GM12878 (cell line): Measurements from ENCODE around the gene DGKK. TPM values are rescaled to one million over a fixed set of nuclear protein-coding genes. Genes with fewer than 3 reads are reported as not detected.
"Not testable (repeated sequence)": the region's sequence is repeated elsewhere in the genome, so short reads cannot be mapped to it uniquely, and the experiment has no call there.

Experiments used
- ATAC-seq: fragments of 200-7000 bp; cut with Tn5 transposase; 3 replicates; pipeline ENCODE4 v1.9.1; 2020; ENCODE audit warnings: mild to moderate bottlenecking, moderate library complexity
- BruUV-seq: library from RNA; stranded (reverse); fragments of 400-500 nt; replicated peaks from 2 replicates; lab custom pipeline; 2021; lab: Mats Ljungman, UMichigan
- CTCF ChIA-PET: fragments of 300-600 bp; sonication (Branson Sonifier 250); formaldehyde crosslinking; extraction: SDS; loops from one replicate; lab custom pipeline; 2021; ENCODE audit warnings: inconsistent platforms; lab: Yijun Ruan, JAX
- POLR2A ChIA-PET: fragments of 350-600 bp; formaldehyde crosslinking; extraction: SDS; loops from one replicate; lab custom pipeline; 2021; ENCODE audit warnings: inconsistent platforms; lab: Charles Lee
- RAD21 ChIA-PET: fragments of 300-600 bp; sonication (Branson Sonifier 250); formaldehyde crosslinking; loops from one replicate; lab custom pipeline; 2023; ENCODE audit warnings: antibody characterized with exemption; ENCODE audit not compliant: unreplicated experiment; lab: Charles Lee
- SMC1A ChIA-PET: fragments of 300-600 bp; sonication (Branson Sonifier 250); formaldehyde crosslinking; loops from one replicate; lab custom pipeline; 2023; ENCODE audit not compliant: unreplicated experiment, uncharacterized antibody; lab: Charles Lee
- DNase-seq: peaks from one replicate; pipeline ENCODE4 v3.0.0-alpha.2; 2011; ENCODE audit warnings: low read depth, low spot score
- FAIRE-seq: peaks from 3 replicates; lab custom pipeline; 2011; peaks lifted over from hg19 to GRCh38; lab: Jason Lieb, UNC
- H2AFZ ChIP-seq: 2 replicates; pipeline ENCODE4 v1.6.0; 2011; ENCODE audit warnings: low read depth, low read length, control low read depth; ENCODE audit not compliant: control insufficient read depth
- H3K27ac ChIP-seq: 2 replicates; pipeline ENCODE4 v1.5.1; 2011; ENCODE audit warnings: control low read depth; ENCODE audit not compliant: control insufficient read depth, insufficient read depth
- H3K27me3 ChIP-seq, 2 experiments: replicated peaks in 1 of 2; 2 replicates each; pipeline versions ENCODE4 v1.6.0 to v1.6.1; 2011; ENCODE audit warnings: low read length in 1 of 2; ENCODE audit not compliant: control insufficient read depth in 2 of 2, insufficient read depth in 2 of 2
- H3K36me3 ChIP-seq, 2 experiments: 2 replicates each; pipeline ENCODE4 v1.5.1; 2011; ENCODE audit warnings: low read length in 1 of 2; ENCODE audit not compliant: control insufficient read depth in 2 of 2, insufficient read depth in 2 of 2
- H3K4me1 ChIP-seq: 2 replicates; pipeline ENCODE4 v1.6.1; 2011; ENCODE audit warnings: mild to moderate bottlenecking, low read length, moderate library complexity, mixed read lengths; ENCODE audit not compliant: control insufficient read depth, insufficient read depth
- H3K4me2 ChIP-seq: 2 replicates; pipeline ENCODE4 v1.6.0; 2011; ENCODE audit warnings: control low read depth; ENCODE audit not compliant: control insufficient read depth, insufficient read depth
- H3K4me3 ChIP-seq: fragments of 200-600 bp; sonication (generic); 2 replicates; pipeline ENCODE4 v1.5.1; 2016
- H3K79me2 ChIP-seq: 2 replicates; pipeline ENCODE4 v1.6.0; 2011; ENCODE audit warnings: low read length; ENCODE audit not compliant: control insufficient read depth, insufficient read depth
- H3K9ac ChIP-seq: 2 replicates; pipeline ENCODE4 v1.8.0; 2011; ENCODE audit warnings: low read length, control low read depth, mixed read lengths; ENCODE audit not compliant: control insufficient read depth, insufficient read depth
- H3K9me3 ChIP-seq: replicated peaks from 3 replicates; pipeline ENCODE4 v1.5.1; 2011; ENCODE audit warnings: mild to moderate bottlenecking, low read length; ENCODE audit not compliant: control insufficient read depth, insufficient read depth
- H4K20me1 ChIP-seq: 2 replicates; pipeline ENCODE4 v1.6.0; 2011; ENCODE audit not compliant: control insufficient read depth, insufficient read depth
- MLLT1 ChIP-seq: fragments of 450-650 bp; IDR thresholded peaks from 2 replicates; pipeline ENCODE4 v1.6.1; 2016; ENCODE audit warnings: mild to moderate bottlenecking
- RAD21 ChIP-seq: IDR thresholded peaks from 2 replicates; pipeline ENCODE4 v1.6.1; 2011; ENCODE audit warnings: mild to moderate bottlenecking, low read depth, low read length, moderate library complexity; ENCODE audit not compliant: insufficient read depth
- ZBTB11 ChIP-seq: fragments of 450-650 bp; formaldehyde crosslinking; IDR thresholded peaks from 2 replicates; pipeline ENCODE4 v1.5.0; 2022; ENCODE audit warnings: mild to moderate bottlenecking, missing genetic modification characterization
- ZNF274 ChIP-seq: IDR thresholded peaks from one replicate; pipeline ENCODE4 v1.8.0; 2011; ENCODE audit not compliant: insufficient read length, insufficient read depth
- WGBS: methylation state at CpG from one replicate; pipeline ENCODE4 v1.1.6; 2016; ENCODE audit warnings: low lambda C conversion rate; ENCODE audit not compliant: insufficient replicate concordance, insufficient coverage; ENCODE audit errors: missing lambda C conversion rate; 5-methylcytosine and 5-hydroxymethylcytosine counted together
- in situ Hi-C: fragments of 300-500 bp; cut with MboI; formaldehyde crosslinking; loops from 9 replicates; pipeline ENCODE4 v1.14.3; 2018; ENCODE audit warnings: mixed read lengths
- intact Hi-C: fragments of 100-400 bp; cut with micrococcal nuclease; formaldehyde crosslinking; loops from one replicate; pipeline ENCODE4 v1.14.2; 2022; ENCODE audit not compliant: unreplicated experiment
- polyA plus RNA-seq, 11 experiments: library from polyadenylated mRNA; depleted of rRNA in 4 of 11; unstranded in 6 of 11; stranded (reverse) in 5 of 11; fragments of >200 nt; fragmentation: Nextera tagmentation in 4 of 11; fragmentation: Illumina TruSeq in 1 of 11; extraction: Ambion mirVana in 4 of 11; extraction: Trizol in 1 of 11; gene quantifications; 1 replicate in 1 of 11; 2 replicates in 10 of 11; pipeline versions ENCODE4 v1.2.1 to v1.2.3, GENCODE V29; 2011 to 2016; ENCODE audit warnings: inconsistent platforms in 2 of 11, missing spikeins in 2 of 11, low read depth in 1 of 11
- total RNA-seq, 4 experiments: library from RNA; depleted of rRNA in 3 of 4; stranded (reverse); fragments of >200 nt in 3 of 4; fragmentation: Illumina TruSeq in 1 of 4; extraction: Trizol in 1 of 4; gene quantifications; 2 replicates each; pipeline versions ENCODE4 v1.2.1 to v1.2.3, GENCODE V29; 2013 to 2021

DGKK gene
- total and polyA plus RNA-seq, 10 of the 15 experiments (the other 5 are each of a cell fraction or from before 2014, with no cell fraction given), result under 0.01 to 0.03 TPM; not detected in 8

GRCh38 chrX:50333308-50333707, 137.3 kb downstream of the DGKK start (continued):
- TF ChIP-seq MLLT1 (no peak), ZBTB11 (CRISPR knock-in tag) (no peak), RAD21 (no peak), ZNF274 (no peak)

- H2AFZ ChIP-seq, intact Hi-C loops, SMC1A ChIA-PET, BruUV-seq, DNase-seq, H3K9me3 ChIP-seq, H3K4me1 ChIP-seq, H3K4me2 ChIP-seq, ATAC-seq, in situ Hi-C loops, H3K27me3 ChIP-seq, POLR2A ChIA-PET, H4K20me1 ChIP-seq, H3K9ac ChIP-seq, H3K27ac ChIP-seq, H3K4me3 ChIP-seq, H3K36me3 ChIP-seq, FAIRE-seq, H3K79me2 ChIP-seq, RAD21 ChIA-PET, CTCF ChIA-PET: not testable (repeated sequence)
- WGBS, result 4% methylated on average over 5 of the region's 5 CpGs
These were observed 138.0 kb downstream of the DGKK start for GRCh38 chrX:50332668-50333067.
